Muscle layer of colon (tissue), 2 donors: Measurements from ENCODE around the gene PPP1R9B.

Experiments used
- H3K27ac ChIP-seq: one replicate; pipeline ENCODE4 v1.7.0; 2013; ENCODE audit warnings: low read depth, mild to moderate bottlenecking, low read length, moderate library complexity
- H3K27me3 ChIP-seq, 2 donors: one replicate each; pipeline ENCODE4 v1.7.0; 2013; ENCODE audit warnings: low read length in 2 of 2, mild to moderate bottlenecking in 2 of 2; ENCODE audit not compliant: insufficient read depth in 2 of 2, control insufficient read depth in 1 of 2
- H3K36me3 ChIP-seq: one replicate; pipeline ENCODE4 v1.7.0; 2013; ENCODE audit warnings: mild to moderate bottlenecking, low read length; ENCODE audit not compliant: insufficient read depth
- H3K4me1 ChIP-seq: one replicate; pipeline ENCODE4 v1.7.0; 2013; ENCODE audit warnings: mild to moderate bottlenecking, low read length; ENCODE audit not compliant: insufficient read depth
- H3K4me3 ChIP-seq, 2 donors: one replicate each; pipeline ENCODE4 v1.7.0; 2013; ENCODE audit warnings: low read length in 2 of 2, low read depth in 1 of 2, mild to moderate bottlenecking in 1 of 2, moderate library complexity in 1 of 2
- H3K9ac ChIP-seq: one replicate; pipeline ENCODE4 v1.7.0; 2013; ENCODE audit warnings: low read length
- H3K9me3 ChIP-seq: one replicate; pipeline ENCODE4 v1.7.0; 2013; ENCODE audit warnings: mild to moderate bottlenecking, low read length
- donor health status: abdominal sarcoma.
- donor health status: Adenocarcinoma of cecum.

The PPP1R9B gene

GRCh38 chr17:50150354-50151040 is at the start of gene PPP1R9B:
Gene PPP1R9B (minus strand): TSS chr17:50150677. CDS start chr17:50150513, 164 bp downstream.
- Histone ChIP-seq H3K9me3 (no peaks in the 10 kb centered on the region), H3K4me1 (peaks cover 69% of the 10 kb centered on the region), H3K27me3 (no peaks in the 10 kb centered on the region), H3K4me3 (peak within 1 kb of the TSS; percentile 79 to 88), H3K9ac (peak within 1 kb of the TSS; percentile 80), H3K36me3 (no peaks in the 10 kb centered on the region), H3K27ac (peak within 1 kb of the TSS; percentile 100)

GRCh38 chr17:50199803-50200456 is 49.5 kb upstream of the PPP1R9B start:
- H3K9ac ChIP-seq: peak overlapping the region; percentile 86

GRCh38 chr17:50199211-50199802 is 48.8 kb upstream of the PPP1R9B start:
- peak overlapping the region; percentile 64 for H3K27ac ChIP-seq
- peak overlapping the region; percentile 45 to 50 for H3K4me3 ChIP-seq
- H3K27me3 ChIP-seq: no peaks in the 10 kb centered on the region
- peaks cover 51% of the 10 kb centered on the region for H3K36me3 ChIP-seq
- peaks cover 54% of the 10 kb centered on the region for H3K4me1 ChIP-seq
- no peak overlapping the region for H3K9ac ChIP-seq
- no peaks in the 10 kb centered on the region for H3K9me3 ChIP-seq

More at GRCh38 chr17:50199803-50200456, 49.5 kb upstream of the PPP1R9B start:
- Histone ChIP-seq H3K27me3 (no peaks in the 10 kb centered on the region), H3K27ac (peak overlapping the region; percentile 76), H3K36me3 (peaks cover 47% of the 10 kb centered on the region), H3K4me1 (peaks cover 60% of the 10 kb centered on the region), H3K9me3 (no peaks in the 10 kb centered on the region), H3K4me3 (peak overlapping the region; percentile 53 to 80)

DNA sequence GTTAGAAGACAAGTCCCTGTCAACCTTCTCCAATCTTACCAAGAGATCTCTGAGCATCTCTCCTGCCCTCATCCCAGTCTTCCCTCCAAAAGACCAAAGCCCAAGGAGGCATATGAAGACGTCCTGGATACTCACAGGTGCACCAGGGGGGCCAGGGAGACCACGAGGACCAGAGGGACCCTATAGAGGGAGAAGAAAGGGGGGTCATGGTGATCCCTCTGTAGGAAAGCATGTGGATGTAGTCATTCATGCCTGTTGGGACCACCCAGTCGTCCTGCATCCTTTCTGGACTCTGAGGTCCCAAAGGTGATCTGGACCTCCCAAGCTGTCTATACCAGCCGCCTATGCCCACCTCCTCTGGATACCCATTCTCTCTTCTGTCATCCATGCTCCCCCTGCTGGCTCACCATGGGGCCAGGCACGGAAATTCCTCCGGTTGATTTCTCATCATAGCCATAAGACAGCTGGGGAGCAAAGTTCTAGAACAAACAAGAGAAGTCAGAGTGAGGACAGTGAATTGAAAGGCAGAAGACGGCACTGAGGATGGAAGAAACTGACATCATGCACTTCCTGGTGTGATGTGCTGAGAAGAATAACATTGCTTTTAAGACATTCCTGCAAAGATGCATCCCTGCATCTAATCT is 47.7 kb upstream of the PPP1R9B start:
- H3K4me1 ChIP-seq: peaks cover 45% of the 10 kb centered on the region

DNA sequence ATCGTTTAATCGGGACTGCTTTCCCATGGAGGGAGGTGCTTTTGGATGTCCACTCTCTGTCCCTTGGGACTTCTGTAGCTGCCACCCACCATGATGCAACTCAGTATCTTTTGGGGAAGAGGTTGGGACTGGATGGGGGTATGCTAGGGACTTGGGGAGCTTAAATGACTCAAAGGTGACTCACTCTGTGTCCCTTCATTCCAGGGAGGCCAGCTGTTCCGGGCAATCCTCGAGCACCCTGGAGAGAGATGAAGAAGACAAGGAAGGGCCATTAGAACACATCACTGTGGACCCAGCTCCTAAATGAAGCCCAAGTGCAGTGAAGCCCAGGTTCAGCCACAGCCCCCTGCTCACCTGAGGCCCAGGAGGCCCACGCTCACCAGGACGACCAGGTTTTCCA is 46.3 kb upstream of the PPP1R9B start:
- H3K4me1 ChIP-seq: peaks cover 46% of the 10 kb centered on the region
- H3K36me3 ChIP-seq: peaks cover 75% of the 10 kb centered on the region
- H3K4me3 ChIP-seq: no peak overlapping the region
- no peaks in the 10 kb centered on the region for H3K9me3 ChIP-seq
- H3K9ac ChIP-seq: peak overlapping the region; percentile 1
- H3K27ac ChIP-seq: peak overlapping the region; percentile 68
- H3K27me3 ChIP-seq: no peaks in the 10 kb centered on the region

More for the DNA sequence above, 47.7 kb upstream of the PPP1R9B start:
- peak overlapping the region; percentile 1 for H3K9ac ChIP-seq
- peak overlapping the region in 1 of 2 donors; percentile 4 for H3K4me3 ChIP-seq
- H3K27ac ChIP-seq: peak overlapping the region; percentile 68
- no peaks in the 10 kb centered on the region for H3K27me3 ChIP-seq
- H3K36me3 ChIP-seq: peaks cover 61% of the 10 kb centered on the region
- H3K9me3 ChIP-seq: no peaks in the 10 kb centered on the region

GRCh38 chr17:50196036-50196435 is 45.6 kb upstream of the PPP1R9B start:
- Histone ChIP-seq H3K27ac (peak overlapping the region; percentile 68), H3K9ac (no peak overlapping the region), H3K4me1 (peaks cover 48% of the 10 kb centered on the region), H3K36me3 (peaks cover 83% of the 10 kb centered on the region), H3K4me3 (no peak overlapping the region), H3K27me3 (no peaks in the 10 kb centered on the region), H3K9me3 (no peaks in the 10 kb centered on the region)

- Histone ChIP-seq H3K27ac (no peak overlapping the region), H3K9me3 (no peaks in the 10 kb centered on the region), H3K9ac (no peak overlapping the region), H3K4me3 (no peak overlapping the region), H3K36me3 (peaks cover 91% of the 10 kb centered on the region), H3K4me1 (peaks cover 50% of the 10 kb centered on the region), H3K27me3 (no peaks in the 10 kb centered on the region)
These were observed 44.7 kb upstream of the PPP1R9B start for GRCh38 chr17:50194934-50195865.

- Histone ChIP-seq H3K9ac (no peak overlapping the region), H3K27ac (no peak overlapping the region), H3K9me3 (no peaks in the 10 kb centered on the region), H3K4me1 (peaks cover 59% of the 10 kb centered on the region), H3K4me3 (no peak overlapping the region), H3K36me3 (peaks cover 97% of the 10 kb centered on the region), H3K27me3 (no peaks in the 10 kb centered on the region)
These were observed 43.9 kb upstream of the PPP1R9B start for GRCh38 chr17:50194140-50194933.

DNA sequence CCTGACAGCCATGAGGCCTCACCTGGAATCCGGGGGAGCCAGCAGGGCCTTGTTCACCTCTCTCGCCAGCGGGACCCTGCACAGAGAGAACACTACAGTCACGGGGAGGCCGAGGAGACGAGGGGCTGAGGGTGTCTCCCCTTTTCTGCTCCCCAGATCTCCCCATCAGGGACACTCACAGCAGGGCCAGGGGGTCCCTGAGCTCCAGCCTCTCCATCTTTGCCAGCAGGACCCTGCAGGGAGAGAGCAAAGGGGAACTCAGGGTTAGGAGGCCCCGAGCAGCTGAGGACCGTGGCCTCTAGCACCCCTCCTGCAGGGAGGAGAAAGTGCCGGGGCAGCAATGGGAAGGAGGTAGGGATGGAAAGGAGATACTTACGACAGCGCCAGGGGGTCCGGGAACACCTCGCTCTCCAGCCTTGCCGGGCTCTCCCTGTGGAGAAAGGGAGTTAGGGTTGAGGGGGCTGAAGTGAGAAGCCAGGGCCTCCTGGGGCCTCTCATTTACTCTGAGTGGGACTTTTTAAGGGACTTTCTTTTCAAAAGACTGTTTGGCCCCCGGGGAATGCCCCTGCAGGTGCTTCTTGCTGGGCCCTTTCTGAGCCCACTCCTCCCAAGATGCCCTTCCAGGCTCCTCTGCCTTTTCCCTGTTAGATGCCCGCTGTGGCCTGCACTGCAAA is 42.3 kb upstream of the PPP1R9B start:
- no peak overlapping the region for H3K4me3 ChIP-seq
- H3K27ac ChIP-seq: no peak overlapping the region
- no peaks in the 10 kb centered on the region for H3K9me3 ChIP-seq
- no peak overlapping the region for H3K9ac ChIP-seq
- H3K27me3 ChIP-seq: no peaks in the 10 kb centered on the region
- peaks cover 97% of the 10 kb centered on the region for H3K36me3 ChIP-seq
- H3K4me1 ChIP-seq: peaks cover 57% of the 10 kb centered on the region
